Measurements from ENCODE around the gene SELPLG.

GRCh38 chr12:108616941-108617858, 16.5 kb downstream of the SELPLG start:
- TF ChIP-seq CTCF (IDR thresholded peaks at IDR 0.05; ENCODE audit: insufficient read depth, low read depth, low read length) (no peak), EZH2 (IDR thresholded peaks at IDR 0.05; ENCODE audit: insufficient read depth, low read length) (no peak)

All from astrocyte (in vitro differentiated cells and primary cell).